GM23338 (cell line): ENCODE measurements around the gene CCDC80.

Experiments used
- CREB1 ChIP-seq: fragments of 250-450 bp; sonication (Bioruptor Pico); IDR thresholded peaks from 2 replicates; pipeline ENCODE4 v1.5.0; 2020; ENCODE audit warnings: low read depth, mild to moderate bottlenecking, moderate library complexity
- CTCF ChIP-seq, 2 experiments: fragments of 200-600 bp in 1 of 2; sonication (generic) in 1 of 2; conservative IDR thresholded peaks; 2 replicates each; pipeline versions ENCODE4 v1.5.1 to v1.6.1; 2016 to 2017; ENCODE audit warnings: antibody characterized with exemption in 2 of 2, low read depth in 2 of 2, mild to moderate bottlenecking in 2 of 2, moderate library complexity in 1 of 2
- POLR2AphosphoS5 ChIP-seq: IDR thresholded peaks from 2 replicates; pipeline ENCODE4 v1.6.1; 2016; ENCODE audit warnings: antibody characterized with exemption, low read depth
- TF ChIP-seq, protein P1 (sequence below): IDR thresholded peaks from one replicate; pipeline ENCODE4 v1.6.1; 2018; ENCODE audit warnings: antibody characterized with exemption; ENCODE audit not compliant: unreplicated experiment

DNA sequence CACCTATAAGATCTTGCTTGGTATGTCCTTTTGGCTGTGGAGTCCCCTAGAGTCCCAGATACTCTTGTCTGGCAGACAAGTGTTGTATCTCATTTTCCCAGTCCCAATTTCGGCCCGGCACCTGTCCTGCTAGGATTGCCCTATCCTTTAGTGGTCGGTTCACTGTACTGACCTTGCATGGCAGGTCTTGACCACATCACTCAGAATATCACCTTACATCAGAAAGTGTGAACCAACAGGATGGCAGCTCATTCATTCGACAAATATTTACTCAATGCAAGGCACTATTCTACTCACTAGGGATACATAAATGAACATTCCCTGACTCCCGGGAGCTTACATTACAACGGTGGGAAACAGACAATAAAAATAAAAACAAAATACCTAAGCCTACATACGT is 5.7 kb upstream of the CCDC80 start:
- no peak for TF ChIP-seq CTCF (conservative IDR thresholded peaks at IDR 0.05; ENCODE audit: low read depth in 2 of 2)
- no peak for TF ChIP-seq POLR2AphosphoS5
- TF ChIP-seq CREB1 (CRISPR knock-in tag) = no peak
- TF ChIP-seq, protein P1, sequence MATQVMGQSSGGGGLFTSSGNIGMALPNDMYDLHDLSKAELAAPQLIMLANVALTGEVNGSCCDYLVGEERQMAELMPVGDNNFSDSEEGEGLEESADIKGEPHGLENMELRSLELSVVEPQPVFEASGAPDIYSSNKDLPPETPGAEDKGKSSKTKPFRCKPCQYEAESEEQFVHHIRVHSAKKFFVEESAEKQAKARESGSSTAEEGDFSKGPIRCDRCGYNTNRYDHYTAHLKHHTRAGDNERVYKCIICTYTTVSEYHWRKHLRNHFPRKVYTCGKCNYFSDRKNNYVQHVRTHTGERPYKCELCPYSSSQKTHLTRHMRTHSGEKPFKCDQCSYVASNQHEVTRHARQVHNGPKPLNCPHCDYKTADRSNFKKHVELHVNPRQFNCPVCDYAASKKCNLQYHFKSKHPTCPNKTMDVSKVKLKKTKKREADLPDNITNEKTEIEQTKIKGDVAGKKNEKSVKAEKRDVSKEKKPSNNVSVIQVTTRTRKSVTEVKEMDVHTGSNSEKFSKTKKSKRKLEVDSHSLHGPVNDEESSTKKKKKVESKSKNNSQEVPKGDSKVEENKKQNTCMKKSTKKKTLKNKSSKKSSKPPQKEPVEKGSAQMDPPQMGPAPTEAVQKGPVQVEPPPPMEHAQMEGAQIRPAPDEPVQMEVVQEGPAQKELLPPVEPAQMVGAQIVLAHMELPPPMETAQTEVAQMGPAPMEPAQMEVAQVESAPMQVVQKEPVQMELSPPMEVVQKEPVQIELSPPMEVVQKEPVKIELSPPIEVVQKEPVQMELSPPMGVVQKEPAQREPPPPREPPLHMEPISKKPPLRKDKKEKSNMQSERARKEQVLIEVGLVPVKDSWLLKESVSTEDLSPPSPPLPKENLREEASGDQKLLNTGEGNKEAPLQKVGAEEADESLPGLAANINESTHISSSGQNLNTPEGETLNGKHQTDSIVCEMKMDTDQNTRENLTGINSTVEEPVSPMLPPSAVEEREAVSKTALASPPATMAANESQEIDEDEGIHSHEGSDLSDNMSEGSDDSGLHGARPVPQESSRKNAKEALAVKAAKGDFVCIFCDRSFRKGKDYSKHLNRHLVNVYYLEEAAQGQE = no peak
